ENCODE data around the gene TNNI3K.

DNA sequence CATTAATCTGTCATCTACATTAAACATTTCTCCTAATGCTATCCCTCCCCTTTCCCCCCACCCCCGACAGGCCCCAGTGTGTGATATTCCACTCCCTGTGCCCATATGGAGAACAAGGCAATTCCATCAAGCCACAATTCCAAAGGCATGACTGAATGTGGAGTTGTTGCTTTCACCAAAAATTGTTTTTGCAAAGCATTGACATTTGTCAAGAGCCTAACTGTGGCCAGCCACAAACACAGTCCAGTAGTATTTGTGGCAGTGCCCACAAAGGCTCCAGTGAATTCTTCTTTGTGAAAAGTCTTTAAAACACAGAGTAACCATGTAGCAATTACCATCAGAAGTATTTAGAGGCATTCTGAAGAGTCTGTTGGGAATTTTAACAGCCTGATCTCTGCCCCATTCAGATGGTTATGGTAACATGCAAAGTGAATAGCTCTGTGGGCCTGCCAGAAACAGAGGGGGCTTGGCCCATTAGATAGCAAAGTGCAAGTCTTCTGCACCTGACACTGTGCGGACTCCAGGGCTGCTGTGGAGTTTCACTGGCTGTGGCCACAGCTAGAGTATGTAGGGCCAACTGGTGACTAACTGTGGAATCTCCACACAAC lies 288.8 kb downstream of the TNNI3K start:
- TF ChIP-seq, protein P1, sequence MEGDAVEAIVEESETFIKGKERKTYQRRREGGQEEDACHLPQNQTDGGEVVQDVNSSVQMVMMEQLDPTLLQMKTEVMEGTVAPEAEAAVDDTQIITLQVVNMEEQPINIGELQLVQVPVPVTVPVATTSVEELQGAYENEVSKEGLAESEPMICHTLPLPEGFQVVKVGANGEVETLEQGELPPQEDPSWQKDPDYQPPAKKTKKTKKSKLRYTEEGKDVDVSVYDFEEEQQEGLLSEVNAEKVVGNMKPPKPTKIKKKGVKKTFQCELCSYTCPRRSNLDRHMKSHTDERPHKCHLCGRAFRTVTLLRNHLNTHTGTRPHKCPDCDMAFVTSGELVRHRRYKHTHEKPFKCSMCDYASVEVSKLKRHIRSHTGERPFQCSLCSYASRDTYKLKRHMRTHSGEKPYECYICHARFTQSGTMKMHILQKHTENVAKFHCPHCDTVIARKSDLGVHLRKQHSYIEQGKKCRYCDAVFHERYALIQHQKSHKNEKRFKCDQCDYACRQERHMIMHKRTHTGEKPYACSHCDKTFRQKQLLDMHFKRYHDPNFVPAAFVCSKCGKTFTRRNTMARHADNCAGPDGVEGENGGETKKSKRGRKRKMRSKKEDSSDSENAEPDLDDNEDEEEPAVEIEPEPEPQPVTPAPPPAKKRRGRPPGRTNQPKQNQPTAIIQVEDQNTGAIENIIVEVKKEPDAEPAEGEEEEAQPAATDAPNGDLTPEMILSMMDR (IDR thresholded peaks at IDR 0.05; ENCODE audit: low read length) = no peak
- TF ChIP-seq EZH2 (optimal IDR thresholded peaks at IDR 0.05; ENCODE audit: low read depth, low read length) (no peak), EZH2phosphoT487 (IDR thresholded peaks at IDR 0.05; ENCODE audit: low read length) (no peak)
